Mesodermal cell (in vitro differentiated cells): ENCODE results near the gene ISG20.

Source experiments
- H3K27ac ChIP-seq: 2 replicates; pipeline ENCODE4 v1.7.0; 2013; ENCODE audit warnings: mild to moderate bottlenecking, low read depth, low read length, moderate library complexity; ENCODE audit not compliant: severe bottlenecking
- H3K36me3 ChIP-seq: 2 replicates; pipeline ENCODE4 v1.7.1; 2013; ENCODE audit warnings: mild to moderate bottlenecking, low read length, moderate library complexity; ENCODE audit not compliant: control insufficient read depth, insufficient read depth
- H3K4me1 ChIP-seq: one replicate; pipeline ENCODE4 v1.7.1; 2013; ENCODE audit warnings: mild to moderate bottlenecking, low read length; ENCODE audit not compliant: insufficient read depth, control insufficient read depth, poor library complexity, severe bottlenecking
- H3K4me3 ChIP-seq: 2 replicates; pipeline ENCODE4 v1.7.0; 2013; ENCODE audit warnings: low read length, control low read depth, mild to moderate bottlenecking; ENCODE audit not compliant: insufficient read depth, poor library complexity, severe bottlenecking; ENCODE audit errors: extremely low read depth
- H3K9me3 ChIP-seq: 2 replicates; pipeline ENCODE4 v1.7.1; 2013; ENCODE audit warnings: mild to moderate bottlenecking, low read length, moderate library complexity; ENCODE audit not compliant: control insufficient read depth
- WGBS, 2 experiments: methylation state at CpG; one replicate each; pipeline ENCODE4 v1.1.5; 2013; ENCODE audit warnings: missing lambda C conversion rate in 2 of 2; ENCODE audit not compliant: insufficient coverage in 2 of 2; 5-methylcytosine and 5-hydroxymethylcytosine counted together

The ISG20 gene

DNA sequence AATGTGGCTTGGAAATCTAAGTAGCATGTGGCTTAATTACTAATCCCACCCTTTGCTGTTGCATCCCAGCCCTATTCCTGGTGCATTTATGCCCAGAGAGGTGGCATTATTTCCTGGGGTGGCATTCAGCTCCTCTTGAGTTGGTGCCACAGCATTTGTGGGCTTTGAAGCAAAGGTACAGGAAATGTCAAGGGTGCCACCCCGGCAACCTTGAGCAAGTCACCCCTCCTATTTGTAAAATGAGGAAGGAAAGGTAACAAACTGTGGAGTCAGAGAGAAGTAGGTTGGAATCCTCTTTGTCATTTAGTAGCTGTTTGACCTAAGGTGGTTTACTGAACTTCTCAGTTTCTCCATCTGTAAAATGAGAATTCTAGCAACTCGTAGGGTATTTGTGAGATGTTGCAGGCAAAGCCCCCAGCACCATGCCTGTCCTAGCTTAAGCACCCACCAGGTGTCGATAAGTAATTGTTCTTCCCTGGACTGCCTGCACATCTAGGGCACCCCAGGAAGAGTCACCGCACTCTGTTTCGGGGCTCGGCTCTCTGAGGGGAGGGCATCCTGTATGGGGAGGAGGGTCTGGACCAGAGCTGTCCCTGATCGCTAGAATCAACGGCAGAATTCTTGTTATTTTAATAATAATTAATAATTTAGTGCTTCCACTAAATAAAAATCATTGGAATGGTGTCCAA is 17.1 kb downstream of the ISG20 start:
- Histone ChIP-seq H3K9me3 (no peaks in the 10 kb centered on the region), H3K36me3 (no peaks in the 10 kb centered on the region), H3K4me3 (no peak overlapping the region), H3K4me1 (peaks cover 13% of the 10 kb centered on the region), H3K27ac (no peak overlapping the region)
- 100% methylated on average over 1 to 4 of the region's 8 CpGs for WGBS, 2 experiments

DNA sequence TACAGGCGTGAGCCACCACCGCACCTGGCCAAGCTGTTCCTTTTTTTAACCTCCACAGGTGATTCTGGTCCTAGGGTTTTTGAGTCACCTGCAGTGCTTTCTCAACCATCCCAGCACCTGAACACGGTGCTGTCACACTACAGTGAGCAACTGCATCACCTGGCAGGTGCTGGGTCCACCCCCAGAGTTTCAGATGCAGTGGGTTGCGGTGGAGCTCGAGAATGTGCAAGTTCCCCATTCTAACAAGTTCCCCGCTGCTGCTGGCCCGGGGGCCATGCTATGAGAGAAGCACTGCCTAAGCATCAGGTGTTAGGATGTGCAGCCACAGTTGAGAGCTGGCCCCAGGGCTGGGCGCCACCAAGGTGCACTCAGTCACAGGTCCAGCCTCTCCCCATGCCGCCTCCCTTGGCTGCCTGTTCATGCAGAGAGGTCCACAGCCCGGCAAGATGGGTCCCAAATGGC is 18.0 kb downstream of the ISG20 start:
- H3K4me1 ChIP-seq, result peaks cover 8% of the 10 kb centered on the region
- H3K27ac ChIP-seq, result no peak overlapping the region
- 78 to 83% methylated on average over 7 to 10 of the region's 10 CpGs for WGBS, 2 experiments
- H3K4me3 ChIP-seq, result no peak overlapping the region
- no peaks in the 10 kb centered on the region for H3K9me3 ChIP-seq
- no peaks in the 10 kb centered on the region for H3K36me3 ChIP-seq

DNA sequence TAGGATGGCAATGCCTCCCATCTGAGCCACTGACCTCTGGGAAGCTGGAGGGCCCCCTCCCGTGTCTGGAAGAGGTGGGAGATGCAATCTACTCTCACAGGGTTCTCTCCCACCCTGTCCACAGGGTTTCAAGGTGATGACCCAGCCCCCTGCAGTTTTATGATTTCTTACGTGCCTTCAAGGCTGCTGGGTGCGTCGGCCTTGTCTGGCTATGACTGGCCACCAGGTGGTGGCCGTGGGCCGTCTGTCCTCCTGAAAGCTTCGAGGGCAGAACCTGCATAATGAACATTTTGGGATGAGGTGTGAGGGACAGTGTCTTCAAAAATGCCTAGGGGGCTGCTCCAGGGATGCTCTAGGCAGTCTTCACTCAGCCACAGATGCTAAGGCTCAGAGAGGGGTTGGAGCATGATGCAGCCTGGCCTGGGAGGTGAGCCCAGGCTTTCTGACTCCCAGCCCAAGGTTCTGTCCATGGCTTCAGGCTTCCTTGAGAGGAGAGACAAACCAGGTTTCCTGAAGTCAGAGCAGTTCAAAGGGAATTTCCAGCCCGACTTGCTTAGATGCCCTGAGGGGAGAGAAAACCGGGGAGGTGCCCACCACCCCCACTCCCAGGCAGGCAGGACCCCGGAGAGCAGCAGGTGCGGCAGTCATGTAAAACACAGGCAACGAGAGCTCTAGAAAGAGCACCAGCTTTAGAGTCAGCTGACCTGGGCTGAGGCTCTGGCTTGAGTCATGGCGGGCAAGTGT is 18.7 kb downstream of the ISG20 start:
- no peak overlapping the region for H3K4me3 ChIP-seq
- H3K27ac ChIP-seq, result no peak overlapping the region
- H3K9me3 ChIP-seq, result no peaks in the 10 kb centered on the region
- no peaks in the 10 kb centered on the region for H3K36me3 ChIP-seq
- H3K4me1 ChIP-seq, result peaks cover 8% of the 10 kb centered on the region
- WGBS, 2 experiments, result 39 to 45% methylated on average over 10 to 13 of the region's 13 CpGs

DNA sequence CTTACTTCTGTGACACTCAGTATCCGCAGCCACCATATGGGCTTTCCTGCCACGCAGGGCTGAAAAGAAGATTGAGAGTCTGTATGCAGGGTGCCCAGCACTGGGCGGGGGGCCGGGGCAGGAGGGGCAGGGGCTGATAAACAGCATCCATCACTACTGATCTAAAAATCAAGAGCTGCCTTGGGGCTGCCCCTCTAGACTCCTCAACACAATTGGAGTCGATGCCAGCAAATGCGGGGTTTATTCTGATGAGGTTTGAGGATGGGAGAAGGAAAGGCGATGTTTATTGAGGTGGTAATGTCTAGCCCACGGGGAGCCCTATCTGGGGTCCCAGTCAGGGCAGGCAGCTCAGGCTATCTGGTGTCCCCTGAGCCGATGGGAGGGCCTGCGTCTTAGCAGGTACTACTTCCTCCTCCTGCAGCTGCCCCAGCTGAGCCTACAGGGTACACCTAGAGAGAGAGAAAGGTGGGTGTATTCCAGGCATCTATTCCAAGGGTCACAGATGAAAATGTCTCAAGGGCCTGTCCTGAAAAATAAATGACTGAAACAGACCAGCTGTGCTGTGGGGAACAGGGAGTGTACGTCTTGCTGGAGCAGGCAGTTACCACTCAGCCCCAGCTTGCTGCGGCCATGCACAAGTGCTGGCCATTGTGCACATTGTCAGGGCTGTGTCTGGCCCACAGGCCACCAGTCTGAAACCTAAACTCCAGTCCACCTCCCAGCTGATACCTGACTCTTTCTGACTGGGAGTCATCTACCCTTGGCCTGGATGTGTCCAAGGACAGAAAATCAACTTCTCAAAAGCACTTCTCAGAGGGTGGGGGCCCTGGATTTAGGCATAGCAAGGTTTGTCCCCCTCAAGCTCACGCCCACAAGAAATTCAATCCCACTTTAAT is 19.5 kb downstream of the ISG20 start:
- peaks cover 6% of the 10 kb centered on the region for H3K4me1 ChIP-seq
- H3K36me3 ChIP-seq, result no peaks in the 10 kb centered on the region
- no peaks in the 10 kb centered on the region for H3K9me3 ChIP-seq
- 84 to 90% methylated on average over 8 to 9 of the region's 13 CpGs for WGBS, 2 experiments
- H3K27ac ChIP-seq, result no peak overlapping the region
- no peak overlapping the region for H3K4me3 ChIP-seq

DNA sequence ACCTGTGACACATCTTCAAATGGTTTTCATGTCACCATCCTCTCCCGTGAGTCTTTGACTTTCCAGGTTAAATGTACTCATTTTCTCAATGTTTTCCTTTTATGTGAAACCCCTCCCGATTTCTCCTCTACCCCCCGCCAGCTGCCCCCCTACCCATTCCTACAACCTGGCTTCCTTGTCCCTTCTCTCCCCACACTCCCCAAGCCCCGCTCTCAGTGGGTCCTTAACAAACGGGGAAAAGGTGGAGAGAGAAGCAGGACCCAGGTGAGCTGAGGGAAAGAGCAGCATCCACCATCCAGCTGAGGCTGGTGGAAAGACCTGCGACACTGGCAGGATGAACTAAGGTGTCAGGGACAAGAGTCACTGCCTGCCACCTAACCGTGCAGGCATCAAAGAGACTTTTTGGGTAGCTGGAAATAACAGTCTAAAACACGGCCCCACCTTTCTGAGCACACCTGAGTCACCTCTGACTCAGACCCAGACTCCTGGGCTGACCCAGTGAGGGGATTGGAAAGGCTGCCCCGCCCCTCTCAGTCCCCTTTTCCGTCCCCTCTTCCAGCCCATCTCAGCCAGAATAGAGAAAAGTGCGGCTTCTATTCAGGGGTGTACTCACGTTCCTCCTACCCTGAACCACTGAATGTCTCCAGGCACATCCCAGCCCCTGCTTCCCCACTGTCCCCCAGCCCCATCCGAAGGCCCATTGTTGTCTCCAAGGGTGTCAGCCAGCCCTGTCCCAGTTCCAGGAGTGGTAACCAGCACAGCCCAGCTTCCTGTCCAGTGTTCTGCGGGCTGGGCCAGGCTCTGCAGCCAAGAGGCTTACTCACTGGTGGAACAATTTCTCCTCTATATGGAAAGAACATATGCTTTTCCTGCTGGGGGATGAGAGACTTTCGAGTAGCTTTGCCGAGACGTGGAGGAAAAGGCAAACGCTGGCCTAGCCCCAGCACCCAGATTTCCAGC is 20.4 kb downstream of the ISG20 start:
- peaks cover 6% of the 10 kb centered on the region for H3K4me1 ChIP-seq
- WGBS, 2 experiments, result 82 to 83% methylated on average over 15 of the region's 18 CpGs
- no peak overlapping the region for H3K27ac ChIP-seq
- no peak overlapping the region for H3K4me3 ChIP-seq
- no peaks in the 10 kb centered on the region for H3K36me3 ChIP-seq
- no peaks in the 10 kb centered on the region for H3K9me3 ChIP-seq

DNA sequence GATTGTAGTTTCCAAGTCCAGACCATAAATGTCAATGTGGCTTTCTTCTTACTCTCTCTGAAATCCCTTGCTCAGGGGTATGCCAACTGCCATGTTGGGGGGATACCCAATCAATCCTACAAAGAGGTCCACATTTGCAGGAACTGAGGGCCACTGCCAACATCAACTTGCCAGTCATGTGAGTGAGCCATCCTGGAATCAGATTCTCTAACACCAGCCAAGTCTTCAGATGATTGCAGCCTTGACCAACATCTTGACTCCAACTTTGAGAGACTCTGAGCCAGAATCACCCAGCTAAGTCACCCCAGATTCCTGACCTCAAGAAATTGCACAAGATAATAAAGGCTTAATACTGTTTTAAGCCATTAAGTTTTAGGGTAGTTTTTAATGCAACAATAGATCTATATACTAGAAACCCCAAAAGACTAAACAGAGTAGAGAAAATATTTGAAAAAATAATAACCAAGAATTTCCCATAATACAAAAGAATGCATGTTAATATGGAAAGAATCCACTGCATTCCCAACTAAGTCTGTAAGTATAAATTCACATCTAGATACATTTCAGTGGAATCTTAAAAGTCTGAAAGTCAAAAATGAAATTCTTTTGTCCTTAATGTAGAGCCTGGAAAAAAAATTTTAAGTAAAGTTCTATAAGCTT is 22.4 kb downstream of the ISG20 start:
- Histone ChIP-seq H3K9me3 (no peaks in the 10 kb centered on the region), H3K36me3 (no peaks in the 10 kb centered on the region), H3K4me1 (peaks cover 6% of the 10 kb centered on the region), H3K27ac (no peak overlapping the region), H3K4me3 (no peak overlapping the region)

DNA sequence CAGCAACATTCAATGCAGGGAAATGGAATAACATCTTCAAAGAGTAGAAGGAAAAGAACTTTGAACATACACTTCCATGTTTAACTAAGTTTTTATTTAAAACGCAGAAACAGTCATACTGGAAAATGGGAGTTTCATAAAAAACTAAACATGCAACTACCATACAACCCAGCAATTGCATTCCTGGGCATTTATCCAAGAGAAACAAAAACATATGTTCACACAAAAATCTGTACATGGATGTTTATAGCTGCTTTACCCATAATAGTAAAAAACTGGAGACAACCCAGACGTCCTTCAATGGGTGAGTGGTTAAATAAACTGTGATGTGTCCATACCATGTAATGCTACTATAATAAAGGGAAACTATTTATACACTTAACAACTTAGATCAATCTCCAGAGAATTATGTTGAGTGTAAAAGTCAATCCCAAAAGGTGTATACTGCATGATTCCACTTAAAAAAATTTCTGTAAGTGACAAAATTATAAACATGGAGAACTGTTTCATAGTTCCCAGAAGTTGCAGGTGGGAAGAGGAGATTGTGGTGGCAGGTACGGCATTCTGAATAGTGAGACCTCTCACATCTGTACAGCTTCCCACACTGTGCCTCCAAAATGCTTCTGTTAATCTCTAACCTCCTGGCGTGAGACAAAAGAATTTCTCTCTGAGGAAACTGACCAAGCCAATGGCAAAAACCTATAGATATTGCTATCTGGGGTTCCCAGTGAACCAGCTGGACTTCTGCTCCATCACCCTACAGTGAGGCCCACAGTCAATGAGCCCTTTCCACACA is 23.1 kb downstream of the ISG20 start:
- H3K4me1 ChIP-seq, result peaks cover 6% of the 10 kb centered on the region
- H3K27ac ChIP-seq, result no peak overlapping the region
- H3K4me3 ChIP-seq, result no peak overlapping the region
- no peaks in the 10 kb centered on the region for H3K36me3 ChIP-seq
- H3K9me3 ChIP-seq, result no peaks in the 10 kb centered on the region
- no CpG with 5 or more reads among the region's 4 CpGs for WGBS, 2 experiments

DNA sequence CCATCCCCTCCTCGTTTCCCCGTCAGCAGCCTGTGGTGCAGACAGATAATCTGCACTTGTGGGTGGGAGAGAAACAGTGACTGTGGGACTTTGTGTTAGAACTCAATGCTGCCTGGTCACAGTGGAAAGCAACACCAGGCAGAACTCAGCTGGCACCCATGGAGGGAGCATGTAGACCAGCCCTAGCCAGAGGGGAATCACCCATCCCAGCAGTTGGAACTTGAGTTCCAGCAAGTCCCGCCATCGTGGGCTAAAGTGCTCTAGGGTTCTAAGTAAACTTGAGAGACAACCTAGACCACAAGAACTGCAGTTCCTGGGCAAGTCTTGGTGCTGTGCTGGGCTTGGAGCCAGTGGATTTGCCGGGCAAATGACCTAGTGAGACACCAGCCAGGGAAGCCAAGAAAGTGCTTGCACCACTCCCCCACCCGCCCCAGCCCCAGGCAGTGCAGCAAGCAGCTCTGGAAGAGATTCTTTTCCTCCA is 24.4 kb downstream of the ISG20 start:
- Histone ChIP-seq H3K27ac (no peak overlapping the region), H3K9me3 (no peaks in the 10 kb centered on the region), H3K36me3 (no peaks in the 10 kb centered on the region), H3K4me3 (no peak overlapping the region), H3K4me1 (peaks cover 6% of the 10 kb centered on the region)
- WGBS, 2 experiments, result 93 to 95% methylated on average over 4 of the region's 6 CpGs

DNA sequence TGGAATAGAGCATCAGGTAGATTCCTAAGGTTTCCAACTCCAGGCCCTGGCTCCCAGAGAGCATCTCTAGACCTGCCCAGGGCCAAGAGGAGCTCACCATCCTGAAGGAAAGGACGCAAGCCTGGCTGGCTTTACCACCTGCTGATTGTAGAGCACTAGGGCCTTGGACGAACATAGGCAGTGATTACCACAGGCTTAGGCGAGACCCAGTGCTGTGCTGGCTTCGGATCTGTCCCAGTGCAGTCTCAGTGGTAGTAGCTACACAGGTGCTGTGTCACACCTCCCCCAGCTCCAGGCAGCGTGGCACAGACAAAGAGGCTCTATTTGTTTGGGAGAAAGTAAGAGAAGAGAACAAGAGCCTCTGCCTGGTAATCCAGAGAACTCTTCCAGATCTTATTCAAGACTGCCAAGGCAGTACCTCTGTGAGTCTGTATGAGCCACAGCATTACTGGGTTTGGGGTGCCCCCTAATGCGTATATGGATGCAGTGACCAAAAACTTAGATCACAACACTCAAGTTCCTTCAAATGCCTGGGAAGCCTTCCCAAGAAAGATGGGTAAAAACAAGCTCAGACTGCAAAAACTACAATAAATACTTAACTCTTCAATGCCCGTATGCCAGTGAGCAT is 25.4 kb downstream of the ISG20 start:
- Histone ChIP-seq H3K27ac (no peak overlapping the region), H3K36me3 (no peaks in the 10 kb centered on the region), H3K4me3 (no peak overlapping the region), H3K4me1 (peaks cover 5% of the 10 kb centered on the region), H3K9me3 (no peaks in the 10 kb centered on the region)
- WGBS, 2 experiments, result 85 to 88% methylated on average over 6 of the region's 7 CpGs
